Measurements from ENCODE around the gene RILP.

GRCh38 chr17:1601571-1601970 is 48.1 kb downstream of the RILP start:
- TF ChIP-seq SUZ12 (IDR thresholded peaks at IDR 0.05), result no peak
- no peak for TF ChIP-seq LEF1 (IDR thresholded peaks at IDR 0.05; ENCODE audit: borderline replicate concordance)
- no peak for TF ChIP-seq FOXM1 (IDR thresholded peaks at IDR 0.05; ENCODE audit: borderline replicate concordance)
- TF ChIP-seq FOXA1 (IDR thresholded peaks at IDR 0.05), result no peak
- no peak for TF ChIP-seq PKNOX1 (IDR thresholded peaks at IDR 0.05)
- no peak for TF ChIP-seq ARNT (IDR thresholded peaks at IDR 0.05)
- TF ChIP-seq FOXK2 (IDR thresholded peaks at IDR 0.05), result no peak
- TF ChIP-seq ELF4 (IDR thresholded peaks at IDR 0.05), result no peak
- no peak for TF ChIP-seq HDGF (IDR thresholded peaks at IDR 0.05; ENCODE audit: borderline replicate concordance)
- TF ChIP-seq NFRKB (IDR thresholded peaks at IDR 0.05), result no peak

All from HEK293T (cell line).